Smooth muscle cell (in vitro differentiated cells): ENCODE data around the gene CERS4. TPM values are rescaled to one million over a fixed set of nuclear protein-coding genes. Genes with fewer than 3 reads are reported as not detected.

Source experiments
- DNase-seq: peaks from one replicate; lab custom pipeline; 2025; ENCODE audit not compliant: unreplicated experiment; lab: John Stamatoyannopoulos, UW
- H2AFZ ChIP-seq: fragments of 200-600 bp; sonication (generic); 2 replicates; pipeline ENCODE4 v1.6.0; 2016; ENCODE audit warnings: antibody characterized with exemption, low read depth, mild to moderate bottlenecking
- H3F3A ChIP-seq: fragments of 200-600 bp; sonication (generic); 2 replicates; pipeline ENCODE4 v1.6.0; 2017; ENCODE audit warnings: antibody characterized with exemption, low read depth
- H3K27ac ChIP-seq: fragments of 200-600 bp; sonication (generic); 2 replicates; pipeline ENCODE4 v1.5.1; 2016; ENCODE audit warnings: low read depth, mild to moderate bottlenecking
- H3K27me3 ChIP-seq: fragments of 200-600 bp; sonication (generic); 2 replicates; pipeline ENCODE4 v1.6.1; 2016; ENCODE audit warnings: low read depth, mild to moderate bottlenecking
- H3K36me3 ChIP-seq: fragments of 200-600 bp; sonication (generic); 2 replicates; pipeline ENCODE4 v1.5.1; 2016; ENCODE audit warnings: low read depth
- H3K4me1 ChIP-seq: fragments of 200-600 bp; sonication (generic); 2 replicates; pipeline ENCODE4 v1.5.1; 2016; ENCODE audit warnings: low read depth
- H3K4me2 ChIP-seq: fragments of 200-600 bp; sonication (generic); 2 replicates; pipeline ENCODE4 v1.6.0; 2016; ENCODE audit warnings: mild to moderate bottlenecking
- H3K4me3 ChIP-seq: fragments of 200-600 bp; sonication (generic); 2 replicates; pipeline ENCODE4 v1.5.1; 2016; ENCODE audit warnings: mild to moderate bottlenecking
- H3K79me2 ChIP-seq: fragments of 200-600 bp; sonication (generic); 2 replicates; pipeline ENCODE4 v1.6.0; 2016; ENCODE audit warnings: low read depth, mild to moderate bottlenecking
- H3K9ac ChIP-seq: fragments of 200-600 bp; sonication (generic); 2 replicates; pipeline ENCODE4 v1.6.0; 2016; ENCODE audit warnings: low read depth
- H3K9me3 ChIP-seq: fragments of 200-600 bp; sonication (generic); replicated peaks from 2 replicates; pipeline ENCODE4 v1.5.1; 2016; ENCODE audit warnings: low read depth
- H4K20me1 ChIP-seq: fragments of 200-600 bp; sonication (generic); 2 replicates; pipeline ENCODE4 v1.6.0; 2016; ENCODE audit warnings: low read depth
- WGBS: methylation state at CpG from one replicate; pipeline ENCODE4 v1.1.7; 2016; ENCODE audit warnings: low lambda C conversion rate; 5-methylcytosine and 5-hydroxymethylcytosine counted together
- polyA plus RNA-seq: library from polyadenylated mRNA; unstranded; fragments of >200 nt; fragmentation: Nextera tagmentation; extraction: Ambion mirVana; gene quantifications from 2 replicates; pipeline ENCODE4 v1.2.1, GENCODE V29; 2016
- total RNA-seq: library from RNA; depleted of rRNA; stranded (reverse); fragments of >200 nt; gene quantifications from 2 replicates; pipeline ENCODE4 v1.2.3, GENCODE V29; 2014
- TF ChIP-seq, protein P1 (sequence below): fragments of 200-600 bp; sonication (generic); IDR thresholded peaks from 2 replicates; pipeline ENCODE4 v1.5.1; 2017; ENCODE audit warnings: borderline replicate concordance, mild to moderate bottlenecking, antibody characterized with exemption; ENCODE audit not compliant: insufficient read depth, poor library complexity, severe bottlenecking

The CERS4 gene, protein sequence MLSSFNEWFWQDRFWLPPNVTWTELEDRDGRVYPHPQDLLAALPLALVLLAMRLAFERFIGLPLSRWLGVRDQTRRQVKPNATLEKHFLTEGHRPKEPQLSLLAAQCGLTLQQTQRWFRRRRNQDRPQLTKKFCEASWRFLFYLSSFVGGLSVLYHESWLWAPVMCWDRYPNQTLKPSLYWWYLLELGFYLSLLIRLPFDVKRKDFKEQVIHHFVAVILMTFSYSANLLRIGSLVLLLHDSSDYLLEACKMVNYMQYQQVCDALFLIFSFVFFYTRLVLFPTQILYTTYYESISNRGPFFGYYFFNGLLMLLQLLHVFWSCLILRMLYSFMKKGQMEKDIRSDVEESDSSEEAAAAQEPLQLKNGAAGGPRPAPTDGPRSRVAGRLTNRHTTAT
- total RNA-seq (14.7 and 19.9 TPM in 2 replicates), polyA plus RNA-seq (20.9 and 27.0 TPM in 2 replicates)

DNA sequence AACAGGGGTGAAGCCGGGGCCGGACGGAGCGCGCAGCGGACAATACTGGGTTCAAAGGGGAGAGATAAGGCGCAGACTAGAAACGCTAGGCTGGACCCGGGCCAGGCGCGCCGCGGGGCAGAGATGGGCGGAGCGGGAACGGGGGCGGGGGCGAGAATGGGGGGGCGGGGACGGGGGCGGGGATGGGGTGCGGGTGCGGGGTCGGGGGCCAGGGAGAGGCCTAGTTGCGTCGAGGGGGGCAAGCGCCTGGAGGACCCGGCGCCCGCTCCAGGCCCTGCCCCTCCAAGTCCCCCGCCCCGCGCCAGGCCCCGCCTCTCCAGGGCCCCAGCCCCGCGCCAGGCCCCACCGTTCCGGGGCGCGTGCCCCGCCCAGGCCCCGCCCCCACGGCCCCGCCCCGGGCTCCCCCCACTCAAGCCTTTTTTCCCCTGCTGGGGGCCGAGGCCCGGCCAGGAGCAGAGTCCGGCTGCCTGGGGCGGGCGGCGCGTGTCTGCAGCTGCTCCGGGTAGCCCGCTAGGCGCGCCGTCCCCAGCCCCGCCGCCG lies at the start of gene CERS4:
TSS of gene CERS4 (plus strand) at position 449 of the 540 bp plus-strand sequence. CDS start 41,707 bp downstream, outside the sequence.
- 0% methylated on average over 21 of the region's 60 CpGs for WGBS
- Histone ChIP-seq H3K27ac (no peak within 1 kb of the TSS), H3K4me2 (peak within 1 kb of the TSS; percentile 83)

DNA sequence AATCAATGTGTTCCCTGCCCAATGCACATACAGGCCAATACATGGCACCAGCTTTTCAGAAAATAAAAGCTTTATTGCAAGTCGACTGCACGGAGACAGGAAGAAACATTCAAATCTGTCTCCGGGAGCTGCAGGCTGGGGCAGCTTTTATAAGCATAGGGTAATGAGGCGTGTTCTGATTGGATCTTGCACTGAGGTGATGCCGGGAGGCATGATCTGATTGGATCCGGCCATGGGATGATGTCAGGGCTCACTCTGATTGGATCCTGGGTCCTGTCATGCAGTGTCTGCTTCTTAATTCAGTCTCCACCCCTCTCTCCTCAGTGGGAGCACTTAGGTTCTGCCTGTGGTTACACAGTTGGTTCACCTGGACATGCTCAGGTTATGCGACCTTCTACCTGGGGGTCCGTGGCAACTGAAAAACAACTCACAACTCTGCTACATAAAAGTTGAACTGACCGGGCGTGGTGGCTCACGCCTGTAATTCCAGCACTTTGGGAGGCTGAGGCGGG lies 48.0 kb upstream of the CERS4 start:
- Histone ChIP-seq H3K27me3 (no peaks in the 10 kb centered on the region), H3F3A (no peaks in the 10 kb centered on the region), H3K4me2 (no peak overlapping the region), H3K9ac (no peak overlapping the region), H3K4me1 (no peaks in the 10 kb centered on the region), H3K4me3 (no peak overlapping the region), H3K9me3 (no peaks in the 10 kb centered on the region), H3K27ac (no peak overlapping the region), H3K36me3 (no peaks in the 10 kb centered on the region), H4K20me1 (no peaks in the 10 kb centered on the region), H3K79me2 (no peaks in the 10 kb centered on the region), H2AFZ (no peak overlapping the region)
- DNase-seq: no peak
- 79% methylated on average over 12 of the region's 12 CpGs for WGBS
- TF ChIP-seq, protein P1, sequence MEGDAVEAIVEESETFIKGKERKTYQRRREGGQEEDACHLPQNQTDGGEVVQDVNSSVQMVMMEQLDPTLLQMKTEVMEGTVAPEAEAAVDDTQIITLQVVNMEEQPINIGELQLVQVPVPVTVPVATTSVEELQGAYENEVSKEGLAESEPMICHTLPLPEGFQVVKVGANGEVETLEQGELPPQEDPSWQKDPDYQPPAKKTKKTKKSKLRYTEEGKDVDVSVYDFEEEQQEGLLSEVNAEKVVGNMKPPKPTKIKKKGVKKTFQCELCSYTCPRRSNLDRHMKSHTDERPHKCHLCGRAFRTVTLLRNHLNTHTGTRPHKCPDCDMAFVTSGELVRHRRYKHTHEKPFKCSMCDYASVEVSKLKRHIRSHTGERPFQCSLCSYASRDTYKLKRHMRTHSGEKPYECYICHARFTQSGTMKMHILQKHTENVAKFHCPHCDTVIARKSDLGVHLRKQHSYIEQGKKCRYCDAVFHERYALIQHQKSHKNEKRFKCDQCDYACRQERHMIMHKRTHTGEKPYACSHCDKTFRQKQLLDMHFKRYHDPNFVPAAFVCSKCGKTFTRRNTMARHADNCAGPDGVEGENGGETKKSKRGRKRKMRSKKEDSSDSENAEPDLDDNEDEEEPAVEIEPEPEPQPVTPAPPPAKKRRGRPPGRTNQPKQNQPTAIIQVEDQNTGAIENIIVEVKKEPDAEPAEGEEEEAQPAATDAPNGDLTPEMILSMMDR: no peak

More for the DNA sequence above, at the start of gene CERS4:
- Histone ChIP-seq H3K79me2 (peaks cover 24% of the 10 kb centered on the region), H3K27me3 (no peaks in the 10 kb centered on the region), H3K4me3 (peak within 1 kb of the TSS; percentile 84), H3K9me3 (no peaks in the 10 kb centered on the region), H2AFZ (peak within 1 kb of the TSS; percentile 93), H3K4me1 (peaks cover 11% of the 10 kb centered on the region), H4K20me1 (peaks cover 35% of the 10 kb centered on the region), H3F3A (no peaks in the 10 kb centered on the region), H3K36me3 (no peaks in the 10 kb centered on the region), H3K9ac (no peak within 1 kb of the TSS)
- DNase-seq: peak; percentile 75
- TF ChIP-seq, protein P1: no peak

DNA sequence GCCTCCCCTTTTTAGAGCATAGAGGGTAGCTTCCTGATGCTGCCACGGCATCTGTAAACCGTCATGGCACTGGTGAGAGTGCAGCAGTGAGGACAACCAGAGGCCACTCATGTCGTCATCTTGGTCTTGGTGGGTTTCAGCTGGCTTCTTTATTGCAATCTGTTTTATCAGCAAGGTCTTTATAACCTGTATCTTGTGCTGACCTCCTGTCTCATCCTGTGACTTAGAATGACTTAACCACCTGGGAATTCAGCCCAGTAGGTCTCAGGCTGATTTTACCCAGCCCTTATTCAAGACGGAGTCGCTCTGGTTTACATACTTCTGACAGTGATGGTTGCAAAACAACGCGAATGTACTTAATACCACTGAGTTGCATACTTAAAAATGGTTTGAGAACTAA lies 45.4 kb upstream of the CERS4 start:
- WGBS: 21% methylated on average over 7 of the region's 7 CpGs
- no peak overlapping the region for H3K27ac ChIP-seq
- peak overlapping the region; percentile 37 for H3K4me2 ChIP-seq

More for the DNA sequence above, 45.4 kb upstream of the CERS4 start:
- Histone ChIP-seq H2AFZ (no peak overlapping the region), H3K4me3 (no peak overlapping the region), H3K79me2 (no peaks in the 10 kb centered on the region), H4K20me1 (no peaks in the 10 kb centered on the region), H3K9ac (no peak overlapping the region), H3K36me3 (no peaks in the 10 kb centered on the region), H3K27me3 (no peaks in the 10 kb centered on the region), H3K9me3 (no peaks in the 10 kb centered on the region), H3K4me1 (no peaks in the 10 kb centered on the region), H3F3A (no peaks in the 10 kb centered on the region)
- no peak for DNase-seq
- TF ChIP-seq, protein P1: no peak
